GM19395 (cell line): Measurements from ENCODE around the gene FNDC10.
"Not testable (repeated sequence)": the region's sequence is repeated elsewhere in the genome, so short reads cannot be mapped to it uniquely, and the experiment has no call there.

Experiments
- ATAC-seq: cut with Tn5 transposase; IDR thresholded peaks from one replicate; pipeline ENCODE4 v1.9.1; 2021; ENCODE audit warnings: mild to moderate bottlenecking, moderate library complexity; ENCODE audit not compliant: unreplicated experiment

FNDC10 gene

DNA sequence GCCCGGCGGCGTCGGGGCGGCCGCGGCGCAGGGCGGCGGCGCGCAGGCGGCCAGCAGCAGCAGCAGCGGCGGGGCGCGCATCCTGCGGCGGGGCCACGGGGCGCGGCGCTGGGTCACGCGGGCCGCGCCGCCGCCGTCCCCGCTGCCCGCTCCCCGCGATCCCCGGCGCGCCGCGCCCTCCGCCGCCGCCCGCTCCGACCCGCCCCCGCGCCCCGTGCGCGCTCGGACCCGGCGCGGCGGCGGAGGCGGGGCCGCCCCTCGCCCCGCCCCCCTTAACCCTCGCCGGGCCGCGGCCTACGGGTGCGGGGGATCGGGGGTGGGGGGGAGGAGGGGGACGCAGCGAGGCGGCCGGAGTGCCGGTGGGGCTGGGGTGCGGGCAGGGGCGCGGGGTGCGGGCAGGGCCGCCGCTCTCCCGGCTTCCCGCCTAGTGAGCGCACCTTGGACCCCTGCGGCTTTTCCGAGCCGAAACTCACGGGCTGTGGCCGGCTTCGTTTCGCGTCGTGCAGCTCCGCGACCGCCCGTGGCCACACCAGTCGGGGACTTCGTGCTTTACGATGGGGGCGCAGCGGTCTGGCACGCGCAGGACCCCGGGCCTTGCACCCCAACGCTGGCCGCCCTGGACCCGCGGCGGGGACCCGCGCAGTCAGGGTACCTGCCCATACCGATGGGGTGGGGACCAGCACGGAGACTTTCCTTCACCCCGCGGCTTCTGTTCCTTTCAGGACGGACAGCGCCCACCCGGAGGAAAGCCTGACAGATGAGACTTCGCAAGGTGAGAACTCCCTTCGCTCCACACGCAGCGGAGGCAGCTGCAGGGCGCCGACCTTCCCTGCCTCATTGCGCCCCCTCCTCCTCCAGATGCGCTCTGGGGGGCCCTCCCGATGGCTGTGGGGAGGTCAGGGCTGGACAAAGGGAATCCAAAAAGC lies at the start of gene FNDC10:
TSS of gene FNDC10 (minus strand) at position 201 of the 926 bp plus-strand sequence. CDS start at position 81, 120 bp downstream.
- ATAC-seq, result no peak

DNA sequence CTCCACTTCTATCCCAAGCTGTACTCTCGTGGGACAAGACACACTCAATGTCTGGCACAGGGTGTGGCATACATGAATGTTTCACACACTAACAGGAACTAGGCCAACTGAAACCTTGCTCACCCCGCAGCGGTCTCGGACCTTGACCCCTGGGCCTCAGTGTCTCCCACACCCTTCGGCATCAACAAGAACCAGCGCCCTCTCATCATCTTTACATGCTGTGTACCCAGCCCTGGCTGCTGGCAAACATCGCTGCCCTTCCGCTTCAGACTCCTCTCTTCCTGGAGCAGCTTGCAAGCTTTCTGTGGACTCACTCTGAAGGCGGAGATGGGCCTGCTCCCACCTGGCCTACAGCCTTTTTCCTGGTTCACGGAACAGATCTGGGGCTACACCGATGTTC lies 48.3 kb upstream of the FNDC10 start:
- not testable (repeated sequence) for ATAC-seq

DNA sequence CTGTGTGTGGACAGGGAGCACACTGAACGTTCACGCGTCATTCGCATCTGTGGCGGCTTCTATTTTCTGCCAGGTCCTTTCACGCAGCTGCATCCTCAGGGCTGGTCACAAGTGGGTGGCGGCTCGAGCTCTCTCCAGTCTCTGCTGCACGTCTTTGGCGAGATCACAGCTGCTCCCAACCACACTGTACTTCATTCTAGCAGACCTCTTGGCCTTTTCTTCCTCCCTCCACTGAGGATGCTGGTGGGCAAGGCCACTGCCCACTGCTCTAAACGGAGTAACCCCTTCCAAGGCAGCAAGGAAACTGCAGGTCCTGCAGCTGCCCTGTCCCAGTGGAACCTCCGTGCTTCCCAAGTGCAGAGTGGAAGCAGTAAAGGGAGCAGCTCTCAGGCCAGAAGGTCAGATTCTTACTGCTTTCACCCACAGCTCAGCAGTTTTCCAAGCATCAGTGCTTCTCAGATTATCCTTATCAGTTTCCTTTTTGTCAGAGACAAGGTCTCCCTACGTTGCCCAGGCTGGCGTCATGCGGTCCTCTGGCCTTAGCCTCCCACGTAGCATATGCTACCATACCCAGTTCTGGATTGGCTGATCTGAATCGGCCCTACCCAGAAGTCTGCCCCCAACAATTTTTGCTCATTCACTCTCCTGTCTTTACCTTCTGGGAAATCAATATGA lies 47.8 kb upstream of the FNDC10 start:
- ATAC-seq, result not testable (repeated sequence)

DNA sequence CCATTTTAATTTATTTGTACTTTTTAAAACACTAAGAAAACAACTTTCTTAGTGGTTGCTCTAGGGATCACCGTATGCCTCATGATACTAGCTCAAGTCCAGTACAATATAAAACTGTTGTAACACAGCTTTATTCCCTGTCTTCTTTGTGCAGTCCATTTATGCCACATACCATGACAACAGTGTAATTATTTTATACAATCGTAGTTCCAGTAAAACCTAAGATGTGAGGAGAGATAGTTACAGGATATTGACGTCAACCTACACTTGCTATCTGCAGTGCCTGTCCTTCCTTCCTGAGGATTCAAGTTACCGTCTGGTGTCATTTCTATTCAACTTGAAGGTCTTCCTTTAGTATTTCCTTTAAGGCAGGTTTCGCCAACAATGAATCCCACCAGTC lies 46.4 kb upstream of the FNDC10 start:
- ATAC-seq, result not testable (repeated sequence)

DNA sequence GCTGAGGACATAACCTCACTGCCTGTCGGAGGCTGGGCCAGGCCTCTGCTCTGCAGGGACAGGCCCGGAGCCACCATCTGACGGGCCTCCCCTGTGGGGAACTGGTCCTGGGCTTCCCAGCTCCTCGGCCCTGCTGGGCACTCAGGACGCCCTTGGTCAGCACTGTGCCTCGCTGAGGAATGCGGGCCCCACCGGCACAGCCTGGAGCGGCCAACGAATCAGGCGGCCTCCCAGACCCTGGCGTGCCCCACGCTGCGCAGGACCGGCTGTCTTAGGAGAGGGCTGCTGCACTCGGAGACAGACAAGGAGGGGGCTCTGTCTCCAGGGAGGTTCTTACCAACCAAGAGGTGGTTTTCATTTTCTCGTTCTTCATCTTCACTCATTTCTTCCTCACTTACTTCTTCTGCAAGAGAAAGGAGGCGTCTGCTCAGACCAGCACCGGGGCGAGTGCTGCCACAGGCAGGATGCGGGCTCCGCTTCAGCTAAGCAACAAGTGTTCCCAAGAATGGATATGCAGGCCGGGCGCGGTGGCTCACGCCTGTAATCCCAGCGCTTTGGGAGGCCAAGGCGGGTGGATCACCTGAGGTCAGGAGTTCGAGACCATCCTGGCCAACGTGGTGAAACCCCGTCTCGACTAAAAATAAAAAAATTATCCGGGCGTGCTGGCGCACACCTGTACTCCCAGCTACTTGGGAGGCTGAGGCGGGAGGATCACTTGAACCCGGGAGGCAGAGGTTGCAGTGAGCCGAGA lies 41.0 kb upstream of the FNDC10 start:
- not testable (repeated sequence) for ATAC-seq

DNA sequence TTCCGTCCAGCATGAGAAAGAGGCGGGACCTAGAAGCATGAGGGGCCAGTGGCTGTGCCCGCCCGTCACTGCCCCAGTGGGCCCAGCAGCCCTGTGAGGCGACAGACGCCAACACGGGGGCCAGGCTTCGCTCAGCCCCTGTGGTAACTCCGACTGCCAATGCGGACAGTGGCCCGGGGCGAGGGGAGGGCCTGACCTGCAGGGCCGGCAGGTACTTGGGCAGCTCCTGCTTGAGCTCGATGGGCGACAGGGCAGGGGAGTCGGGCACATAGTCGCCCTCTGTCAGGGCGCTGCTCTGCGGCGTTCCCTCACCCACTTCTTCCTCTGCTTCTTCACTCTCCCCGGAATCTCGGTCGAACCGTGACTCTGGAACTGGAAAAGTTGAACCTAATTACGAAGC lies 40.1 kb upstream of the FNDC10 start:
- not testable (repeated sequence) for ATAC-seq

DNA sequence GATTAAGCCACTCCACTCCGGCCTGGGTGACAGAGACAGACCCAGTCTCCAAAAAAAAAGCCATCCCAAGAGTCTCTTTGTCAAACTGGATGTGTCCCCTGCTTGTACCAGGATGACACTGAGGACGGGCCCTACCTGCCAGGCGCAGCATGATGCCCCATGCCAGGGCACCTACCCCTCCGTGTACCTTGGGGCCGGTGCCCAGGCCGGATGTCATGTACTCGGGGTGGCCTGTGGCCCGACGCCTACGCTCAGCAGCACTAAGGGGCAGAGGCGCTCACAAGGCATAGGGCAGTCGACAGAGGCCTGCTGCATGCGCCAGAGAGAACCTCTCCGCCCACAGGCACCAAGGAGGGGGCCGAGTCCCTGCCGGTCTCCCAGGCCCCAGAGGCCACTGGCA lies 39.4 kb upstream of the FNDC10 start:
- not testable (repeated sequence) for ATAC-seq

DNA sequence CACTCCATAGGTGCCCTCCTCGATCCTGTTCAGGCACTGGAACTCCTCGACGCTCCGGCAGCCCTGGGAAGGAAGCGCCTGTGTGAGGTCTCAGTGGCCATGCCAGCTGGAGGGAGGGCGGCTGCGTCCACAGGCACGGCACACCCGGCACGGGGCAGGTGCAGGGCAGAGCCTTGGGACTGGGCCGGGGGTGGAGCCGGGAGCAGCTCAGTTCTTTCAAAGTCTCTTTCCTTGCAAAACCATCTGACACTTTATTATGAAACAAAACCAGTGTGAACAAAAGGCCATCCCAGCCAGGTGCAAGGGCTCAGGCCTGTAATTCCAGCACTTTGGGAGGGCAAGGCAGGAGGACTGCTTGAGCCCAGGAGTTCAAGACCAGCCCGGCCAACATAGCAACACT lies 38.6 kb upstream of the FNDC10 start:
- not testable (repeated sequence) for ATAC-seq

DNA sequence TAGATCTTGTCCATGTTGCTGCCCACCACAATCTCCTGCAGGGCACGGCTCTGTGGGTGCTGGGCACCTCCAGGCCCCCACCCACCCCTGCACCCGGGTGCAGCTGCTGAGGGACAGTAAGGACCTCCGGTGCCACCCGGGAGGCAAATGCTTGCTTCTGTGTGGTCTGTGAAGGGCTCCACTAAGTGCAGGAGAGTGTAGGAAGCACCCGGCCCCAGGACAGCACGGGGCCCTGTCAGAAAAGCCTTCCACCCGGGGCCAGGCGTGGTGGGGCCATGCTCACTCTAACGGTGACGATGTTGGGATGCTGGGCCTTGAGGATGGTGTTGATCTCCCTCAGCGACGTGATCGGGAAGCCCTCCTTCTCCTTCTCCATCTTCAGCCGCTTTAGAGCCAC lies 37.5 kb upstream of the FNDC10 start:
- not testable (repeated sequence) for ATAC-seq

DNA sequence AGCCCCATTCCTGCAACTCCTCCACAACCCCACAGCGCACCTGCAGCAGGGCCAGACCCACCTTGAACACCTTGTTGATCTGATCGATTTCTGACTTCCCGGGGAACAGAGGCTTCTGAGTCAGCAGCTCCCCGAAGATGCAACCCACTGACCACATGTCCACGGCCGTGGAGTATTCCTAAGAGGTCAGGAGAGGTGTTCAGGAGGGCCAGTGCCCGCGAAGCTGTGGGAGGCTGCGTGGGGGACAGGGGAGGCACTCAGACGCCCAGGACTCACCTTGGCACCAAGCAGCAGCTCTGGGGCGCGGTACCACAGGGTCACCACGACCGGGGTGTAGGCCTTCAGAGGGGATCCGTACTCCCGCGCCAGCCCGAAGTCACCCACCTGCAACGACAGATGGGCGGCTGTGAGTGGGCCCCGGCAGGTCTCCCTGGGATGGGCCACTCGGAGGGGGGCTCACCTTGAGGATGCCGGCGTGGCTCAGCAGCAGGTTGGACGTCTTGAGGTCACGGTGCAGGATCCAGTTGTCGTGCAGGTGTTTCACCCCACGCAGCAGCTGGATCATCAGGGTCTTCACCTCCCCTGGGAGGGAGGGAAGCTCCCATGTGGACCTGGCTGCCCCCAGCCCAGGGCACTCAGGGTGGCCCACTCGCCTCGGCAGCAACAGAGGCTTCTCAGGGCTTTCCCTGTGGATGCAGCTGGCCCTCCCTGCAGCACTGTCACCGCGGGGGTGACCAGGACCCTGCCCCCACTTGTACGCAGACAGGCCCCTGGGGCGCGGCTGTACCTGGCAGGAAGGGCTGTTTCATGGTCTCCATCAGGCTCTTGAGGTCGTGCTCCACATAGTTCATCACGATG lies 36.9 kb upstream of the FNDC10 start:
- not testable (repeated sequence) for ATAC-seq

DNA sequence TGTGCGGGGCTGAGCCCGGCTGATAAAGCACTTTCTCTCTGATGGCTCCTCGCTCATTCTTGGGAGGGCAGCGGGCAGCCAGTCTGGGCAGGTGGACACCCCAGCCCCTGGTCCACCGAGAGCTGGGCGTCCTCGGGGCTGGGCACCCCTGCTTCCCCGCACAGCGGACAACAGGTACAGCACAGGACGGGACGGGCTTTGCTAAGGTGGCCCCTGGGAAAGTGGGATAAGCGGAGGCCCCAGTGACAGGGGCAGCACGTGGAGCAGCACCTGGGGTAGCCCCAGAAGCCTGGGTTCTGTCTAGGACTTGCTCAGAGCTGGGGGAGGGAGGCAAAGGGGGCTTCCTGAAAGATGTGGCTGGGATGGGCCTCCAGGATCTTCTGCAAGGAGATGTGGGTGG lies 34.7 kb upstream of the FNDC10 start:
- ATAC-seq, result not testable (repeated sequence)

DNA sequence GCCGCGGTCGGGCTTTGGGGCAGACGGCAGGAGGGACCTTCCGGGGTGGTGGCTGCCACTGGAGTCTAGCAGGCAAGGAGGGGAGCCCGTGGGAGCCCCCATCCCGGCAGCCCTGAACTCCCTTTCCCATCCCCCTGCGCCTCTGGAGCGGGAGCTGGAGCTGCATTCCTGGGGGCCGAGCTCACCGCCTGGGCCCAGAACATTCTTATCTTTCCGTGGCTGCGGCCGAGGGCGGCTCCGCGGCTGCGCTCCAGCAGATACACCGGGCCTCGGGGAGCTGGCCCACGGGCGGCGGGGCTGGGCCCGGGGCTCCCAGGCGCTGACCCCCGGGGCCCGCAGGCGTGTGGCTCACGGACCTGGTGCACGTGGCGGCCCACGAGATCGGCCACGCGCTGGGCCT lies 33.5 kb upstream of the FNDC10 start:
- not testable (repeated sequence) for ATAC-seq

DNA sequence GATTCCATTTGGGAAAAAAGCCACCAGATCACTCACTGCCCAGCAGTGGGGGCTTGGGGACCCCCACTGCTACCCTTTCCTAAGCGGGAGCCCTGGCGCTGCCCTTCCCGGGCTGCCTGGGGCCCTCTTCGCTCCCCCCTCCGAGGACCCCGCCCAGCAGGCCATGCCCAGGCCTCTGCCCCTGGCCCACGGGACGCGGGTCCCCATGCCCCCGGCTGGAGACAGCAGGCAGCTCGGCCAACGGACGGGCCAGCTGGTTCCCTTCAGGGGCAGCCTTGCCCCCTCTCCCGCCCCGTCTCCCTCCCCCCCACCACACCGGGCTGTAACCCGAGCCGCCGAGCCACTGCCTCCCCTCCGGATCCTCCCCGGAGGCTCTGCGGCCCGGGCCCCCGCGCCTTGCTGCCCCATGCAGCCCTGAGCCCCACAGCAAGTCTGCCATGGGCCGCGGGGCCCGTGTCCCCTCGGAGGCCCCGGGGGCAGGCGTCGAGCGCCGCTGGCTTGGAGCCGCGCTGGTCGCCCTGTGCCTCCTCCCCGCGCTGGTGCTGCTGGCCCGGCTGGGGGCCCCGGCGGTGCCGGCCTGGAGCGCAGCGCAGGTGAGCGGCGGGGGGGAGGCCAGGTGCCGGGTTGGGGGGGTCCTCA lies 32.0 kb upstream of the FNDC10 start, which contains the start of gene MMP23B:
TSS of gene MMP23B (plus strand) at position 392 of the 639 bp plus-strand sequence. CDS start at position 438, 46 bp downstream.
- ATAC-seq, result no peak

DNA sequence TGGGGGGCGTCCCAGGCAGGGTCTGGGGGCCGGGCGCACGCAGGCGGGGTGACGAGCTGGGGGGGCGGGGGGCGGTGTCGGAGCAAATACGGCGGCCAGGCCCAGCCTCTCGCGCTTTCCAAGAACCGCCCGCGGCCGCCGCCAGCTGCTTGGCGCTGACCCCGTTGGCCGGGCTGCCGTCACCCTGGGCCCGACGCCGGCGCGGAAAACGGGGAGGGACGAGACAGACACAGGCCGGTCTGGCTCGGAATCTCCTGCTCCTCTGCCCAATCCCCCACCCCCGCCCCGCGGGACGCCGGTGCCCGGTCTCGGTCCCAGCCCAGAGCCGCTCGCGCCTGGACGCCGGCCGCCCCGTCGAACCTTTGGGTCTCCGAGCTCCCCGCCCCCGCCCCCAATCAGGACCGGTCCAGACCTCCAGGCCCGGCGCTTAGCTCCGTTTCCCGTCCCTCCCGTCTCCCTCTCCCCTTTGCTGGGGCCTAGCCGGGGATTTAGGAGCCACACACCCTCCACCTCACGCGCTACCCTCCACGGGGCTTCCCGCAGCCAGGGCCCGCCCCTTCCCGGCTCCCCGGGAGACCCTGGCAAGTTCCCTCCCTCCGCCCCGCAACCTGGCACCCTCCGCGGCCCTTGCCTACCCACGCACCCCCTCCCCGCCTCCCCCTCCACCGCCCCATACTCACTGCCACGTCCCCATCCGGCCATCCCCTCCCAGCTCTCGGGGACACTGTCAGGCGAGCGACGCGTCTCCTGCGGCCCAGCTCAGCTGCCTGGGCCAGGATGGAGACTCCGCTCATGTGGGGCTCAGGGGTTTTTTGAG lies 31.2 kb upstream of the FNDC10 start:
- no peak for ATAC-seq

DNA sequence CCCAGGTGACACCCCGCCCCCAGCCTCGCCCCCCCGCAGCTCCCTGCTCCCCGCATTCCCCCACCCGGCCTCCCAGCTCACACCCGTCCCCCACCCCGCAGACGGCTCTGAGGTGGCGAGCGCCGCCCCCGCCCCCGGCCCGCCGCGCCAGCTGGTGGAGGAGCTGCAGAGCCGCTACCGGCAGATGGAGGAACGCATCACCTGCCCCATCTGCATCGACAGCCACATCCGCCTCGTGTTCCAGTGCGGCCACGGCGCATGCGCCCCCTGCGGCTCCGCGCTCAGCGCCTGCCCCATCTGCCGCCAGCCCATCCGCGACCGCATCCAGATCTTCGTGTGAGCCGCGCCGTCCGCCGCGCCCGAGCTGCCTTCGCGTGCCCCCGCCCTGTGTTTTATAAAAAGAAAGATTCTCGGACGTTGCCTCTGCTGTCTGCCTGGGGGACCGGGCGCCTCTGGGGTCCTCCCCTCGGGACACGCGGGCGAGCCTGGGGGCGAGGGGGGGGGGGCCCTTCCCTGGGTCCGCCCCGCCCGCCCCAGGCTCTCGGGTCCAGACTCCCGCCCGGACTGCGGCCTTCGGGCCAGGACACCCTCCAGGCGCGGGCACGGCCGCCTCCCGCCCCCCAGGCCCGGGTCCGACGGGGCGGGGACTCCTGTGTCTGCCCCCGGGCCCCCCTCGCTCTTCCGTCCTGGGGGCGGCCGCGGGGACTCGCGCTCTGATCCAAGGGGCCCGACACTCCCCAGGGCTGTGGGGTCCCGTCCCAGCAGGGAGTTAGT lies 30.4 kb upstream of the FNDC10 start:
- ATAC-seq, result peak; percentile 69

DNA sequence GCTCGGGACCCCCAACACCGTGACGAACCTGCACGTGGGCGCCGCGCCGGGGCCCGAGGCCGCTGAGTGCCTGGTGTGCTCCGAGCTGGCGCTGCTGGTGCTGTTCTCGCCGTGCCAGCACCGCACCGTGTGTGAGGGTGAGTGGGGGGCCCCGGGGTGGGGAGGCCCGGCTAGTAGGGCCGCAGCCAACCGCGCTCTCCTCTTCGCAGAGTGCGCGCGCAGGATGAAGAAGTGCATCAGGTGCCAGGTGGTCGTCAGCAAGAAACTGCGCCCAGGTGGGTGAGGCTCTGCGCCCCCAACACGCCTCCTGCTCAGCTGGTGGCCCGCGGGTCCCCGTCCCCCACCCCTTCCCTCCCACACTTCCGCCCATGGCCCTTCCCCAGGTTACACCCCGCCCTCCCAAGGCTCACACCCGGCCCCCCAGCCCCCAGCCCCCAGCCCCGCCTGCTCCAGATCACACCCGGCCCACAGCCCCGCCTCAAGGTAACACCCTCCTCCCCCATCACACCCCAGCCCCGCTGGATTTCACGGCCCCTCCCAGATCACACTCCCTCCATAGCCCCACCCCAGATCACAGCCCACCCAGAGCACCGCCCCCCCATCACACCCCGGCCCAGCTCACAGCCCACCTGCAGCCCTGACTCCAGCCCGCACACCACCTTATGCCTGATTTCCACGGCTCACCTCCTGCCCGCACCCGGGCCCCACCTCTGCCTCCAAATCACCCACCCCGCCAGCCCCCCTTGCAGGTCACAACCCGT lies 29.7 kb upstream of the FNDC10 start:
- no peak for ATAC-seq

DNA sequence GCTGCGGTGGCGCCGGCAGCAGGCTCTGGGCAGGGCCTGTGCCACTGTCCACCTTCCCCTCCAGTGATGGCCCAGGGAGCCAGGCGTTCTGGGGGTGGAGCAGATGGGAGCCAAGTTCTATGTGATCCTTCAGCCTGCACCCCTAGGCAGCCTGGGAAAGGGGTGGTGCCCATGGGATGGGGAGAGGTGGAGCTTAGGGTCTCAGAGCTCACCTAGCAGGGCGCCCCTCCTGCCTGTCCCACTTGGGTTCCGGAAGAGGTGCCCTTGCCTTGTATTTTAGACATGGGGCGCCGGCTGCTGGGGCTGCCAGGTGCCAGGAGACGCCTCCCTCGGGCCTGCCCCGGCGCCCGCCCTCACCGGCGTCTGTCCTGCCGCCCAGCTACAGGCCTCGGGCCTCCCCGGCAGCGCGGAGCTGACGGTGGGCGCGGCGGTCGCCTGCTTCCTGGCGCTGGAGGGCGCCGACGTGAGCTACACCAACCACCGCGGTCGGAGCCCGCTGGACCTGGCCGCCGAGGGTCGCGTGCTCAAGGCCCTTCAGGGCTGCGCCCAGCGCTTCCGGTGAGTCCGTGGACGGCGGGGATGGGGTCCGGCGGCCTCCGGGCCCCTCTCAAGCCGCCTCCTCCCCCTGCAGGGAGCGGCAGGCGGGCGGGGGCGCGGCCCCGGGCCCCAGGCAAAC lies 29.0 kb upstream of the FNDC10 start:
- ATAC-seq, result no peak
